Type B pancreatic cell (in vitro differentiated cells): Measurements from ENCODE around the gene TBL1X. TPM values are rescaled to one million over a fixed set of nuclear protein-coding genes. Genes with fewer than 3 reads are reported as not detected.
A peak's percentile ranks its signal among the peaks of the same experiment; 100 is the strongest.

Experiments used
- DNase-seq: peaks from one replicate; pipeline ENCODE4 v3.0.0; 2021; ENCODE audit warnings: mixed read lengths; ENCODE audit not compliant: unreplicated experiment; ENCODE audit errors: extremely low spot score
- H3K27ac Mint-ChIP-seq: 2 replicates; pipeline ENCODE4 v1.8.0; 2021; ENCODE audit warnings: mild to moderate bottlenecking, mixed read lengths
- H3K27me3 Mint-ChIP-seq: 2 replicates; pipeline ENCODE4 v1.8.0; 2021; ENCODE audit warnings: mixed read lengths
- H3K36me3 Mint-ChIP-seq: 2 replicates; pipeline ENCODE4 v1.8.0; 2021; ENCODE audit warnings: mixed read lengths
- H3K4me1 Mint-ChIP-seq: one replicate; pipeline ENCODE4 v1.8.0; 2021; ENCODE audit warnings: mixed read lengths; ENCODE audit not compliant: unreplicated experiment
- H3K4me3 Mint-ChIP-seq: 2 replicates; pipeline ENCODE4 v1.8.0; 2021; ENCODE audit warnings: mild to moderate bottlenecking, mixed read lengths
- H3K9me3 Mint-ChIP-seq: 2 replicates; pipeline ENCODE4 v1.8.0; 2021; ENCODE audit warnings: mixed read lengths
- total RNA-seq: library from RNA; stranded (reverse); gene quantifications from 2 replicates; pipeline ENCODE4 v1.2.1, GENCODE V29; 2021; ENCODE audit warnings: low replicate concordance
- TF ChIP-seq, protein P1 (sequence below): fragments of 200-600 bp; sonication (generic); conservative IDR thresholded peaks from 2 replicates; pipeline ENCODE4 v1.5.0; 2021; ENCODE audit warnings: antibody characterized with exemption, mild to moderate bottlenecking

TBL1X gene
- total RNA-seq, 1 donor from 2014 or later, result 41.3 TPM

DNA sequence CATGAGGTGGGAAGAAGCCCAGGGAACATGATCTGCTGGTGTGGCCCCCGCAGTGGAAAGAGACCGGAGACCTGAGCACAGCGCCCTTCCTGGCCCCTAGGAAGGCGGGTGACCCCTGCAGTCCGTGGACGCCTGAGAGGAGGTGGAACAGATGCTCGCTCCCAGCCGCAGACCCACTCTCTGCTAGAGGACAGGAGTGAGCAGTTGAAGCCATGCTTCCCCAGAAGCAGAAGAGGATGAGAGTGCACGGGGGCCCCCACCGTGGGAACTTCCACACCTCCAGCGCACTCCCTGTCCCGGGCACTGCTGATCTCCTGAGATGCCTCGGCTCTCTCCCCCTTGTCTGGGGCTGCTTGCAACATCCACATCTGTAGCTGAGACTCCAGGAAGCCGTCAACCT, 238.5 kb downstream of the TBL1X start:
- DNase-seq, result no peak
- no peaks in the 10 kb centered on the region for H3K9me3 Mint-ChIP-seq
- no peaks in the 10 kb centered on the region for H3K27me3 Mint-ChIP-seq
- H3K27ac Mint-ChIP-seq, result no peak overlapping the region
- TF ChIP-seq, protein P1, sequence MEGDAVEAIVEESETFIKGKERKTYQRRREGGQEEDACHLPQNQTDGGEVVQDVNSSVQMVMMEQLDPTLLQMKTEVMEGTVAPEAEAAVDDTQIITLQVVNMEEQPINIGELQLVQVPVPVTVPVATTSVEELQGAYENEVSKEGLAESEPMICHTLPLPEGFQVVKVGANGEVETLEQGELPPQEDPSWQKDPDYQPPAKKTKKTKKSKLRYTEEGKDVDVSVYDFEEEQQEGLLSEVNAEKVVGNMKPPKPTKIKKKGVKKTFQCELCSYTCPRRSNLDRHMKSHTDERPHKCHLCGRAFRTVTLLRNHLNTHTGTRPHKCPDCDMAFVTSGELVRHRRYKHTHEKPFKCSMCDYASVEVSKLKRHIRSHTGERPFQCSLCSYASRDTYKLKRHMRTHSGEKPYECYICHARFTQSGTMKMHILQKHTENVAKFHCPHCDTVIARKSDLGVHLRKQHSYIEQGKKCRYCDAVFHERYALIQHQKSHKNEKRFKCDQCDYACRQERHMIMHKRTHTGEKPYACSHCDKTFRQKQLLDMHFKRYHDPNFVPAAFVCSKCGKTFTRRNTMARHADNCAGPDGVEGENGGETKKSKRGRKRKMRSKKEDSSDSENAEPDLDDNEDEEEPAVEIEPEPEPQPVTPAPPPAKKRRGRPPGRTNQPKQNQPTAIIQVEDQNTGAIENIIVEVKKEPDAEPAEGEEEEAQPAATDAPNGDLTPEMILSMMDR, result no peak
- H3K4me3 Mint-ChIP-seq, result no peak overlapping the region
- peaks cover 38% of the 10 kb centered on the region for H3K36me3 Mint-ChIP-seq
- no peaks in the 10 kb centered on the region for H3K4me1 Mint-ChIP-seq

- H3K27me3 Mint-ChIP-seq, result no peaks in the 10 kb centered on the region
- no peak for DNase-seq
- H3K36me3 Mint-ChIP-seq, result peaks cover 36% of the 10 kb centered on the region
- no peak overlapping the region for H3K4me3 Mint-ChIP-seq
- peaks cover 5% of the 10 kb centered on the region for H3K4me1 Mint-ChIP-seq
- no peak overlapping the region for H3K27ac Mint-ChIP-seq
- H3K9me3 Mint-ChIP-seq, result no peaks in the 10 kb centered on the region
- TF ChIP-seq, protein P1, result no peak
Measured at GRCh38 chrX:9704876-9705465, 240.1 kb downstream of the TBL1X start.

- H3K27ac Mint-ChIP-seq, result no peak overlapping the region
- TF ChIP-seq, protein P1, result no peak
- H3K4me1 Mint-ChIP-seq, result peaks cover 5% of the 10 kb centered on the region
- H3K4me3 Mint-ChIP-seq, result no peak overlapping the region
- no peaks in the 10 kb centered on the region for H3K9me3 Mint-ChIP-seq
- H3K36me3 Mint-ChIP-seq, result peaks cover 27% of the 10 kb centered on the region
- no peaks in the 10 kb centered on the region for H3K27me3 Mint-ChIP-seq
- no peak for DNase-seq
Measured at GRCh38 chrX:9706421-9706820, 241.6 kb downstream of the TBL1X start.

DNA sequence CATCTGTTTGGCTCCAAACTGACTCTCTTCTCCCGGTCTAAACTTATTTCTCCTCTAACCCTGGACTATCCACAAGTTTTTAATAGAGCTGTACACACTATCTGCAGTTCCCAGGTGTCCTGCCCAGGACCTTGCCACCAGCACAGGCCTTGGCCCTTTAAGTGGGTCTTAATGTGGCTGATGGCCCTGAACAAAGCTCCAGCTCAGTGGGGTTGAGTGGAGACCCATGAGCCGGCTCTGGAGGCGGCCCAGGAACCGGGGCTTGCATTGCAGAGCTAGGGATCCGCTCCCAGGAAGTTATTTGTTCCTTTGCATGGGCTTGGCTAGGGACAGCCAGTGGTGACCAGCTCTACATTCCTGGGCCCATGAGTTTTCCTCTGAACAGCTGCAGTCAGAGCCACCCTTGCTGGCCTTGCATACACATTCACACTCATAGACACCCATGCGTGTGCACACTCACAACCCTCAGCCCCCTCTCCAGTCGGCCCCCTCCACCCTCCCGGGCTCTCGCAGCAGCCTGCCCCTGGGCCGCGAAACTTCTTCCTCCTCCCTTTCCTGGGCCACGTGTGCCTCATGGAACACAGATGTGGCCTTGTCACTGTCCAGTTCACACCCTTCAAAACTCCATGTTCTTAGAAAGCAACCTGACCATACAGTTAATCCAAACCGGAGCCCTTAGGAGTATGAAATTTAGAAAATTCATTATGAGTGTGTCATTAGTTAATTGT, 242.6 kb downstream of the TBL1X start:
- DNase-seq, result no peak
- TF ChIP-seq, protein P1, result no peak
- Mint-ChIP-seq H3K27me3 (no peaks in the 10 kb centered on the region), H3K36me3 (peaks cover 26% of the 10 kb centered on the region), H3K4me1 (peaks cover 5% of the 10 kb centered on the region), H3K4me3 (no peak overlapping the region), H3K9me3 (no peaks in the 10 kb centered on the region), H3K27ac (no peak overlapping the region)

- peaks cover 5% of the 10 kb centered on the region for H3K4me1 Mint-ChIP-seq
- no peaks in the 10 kb centered on the region for H3K27me3 Mint-ChIP-seq
- TF ChIP-seq, protein P1, result no peak
- H3K9me3 Mint-ChIP-seq, result no peaks in the 10 kb centered on the region
- H3K36me3 Mint-ChIP-seq, result peaks cover 27% of the 10 kb centered on the region
- no peak for DNase-seq
- H3K4me3 Mint-ChIP-seq, result no peak overlapping the region
- peak overlapping the region; percentile 77 for H3K27ac Mint-ChIP-seq
Measured at GRCh38 chrX:9708086-9708485, 243.2 kb downstream of the TBL1X start.
